ENCODE measurements around the gene BRAT1.

The BRAT1 gene

DNA sequence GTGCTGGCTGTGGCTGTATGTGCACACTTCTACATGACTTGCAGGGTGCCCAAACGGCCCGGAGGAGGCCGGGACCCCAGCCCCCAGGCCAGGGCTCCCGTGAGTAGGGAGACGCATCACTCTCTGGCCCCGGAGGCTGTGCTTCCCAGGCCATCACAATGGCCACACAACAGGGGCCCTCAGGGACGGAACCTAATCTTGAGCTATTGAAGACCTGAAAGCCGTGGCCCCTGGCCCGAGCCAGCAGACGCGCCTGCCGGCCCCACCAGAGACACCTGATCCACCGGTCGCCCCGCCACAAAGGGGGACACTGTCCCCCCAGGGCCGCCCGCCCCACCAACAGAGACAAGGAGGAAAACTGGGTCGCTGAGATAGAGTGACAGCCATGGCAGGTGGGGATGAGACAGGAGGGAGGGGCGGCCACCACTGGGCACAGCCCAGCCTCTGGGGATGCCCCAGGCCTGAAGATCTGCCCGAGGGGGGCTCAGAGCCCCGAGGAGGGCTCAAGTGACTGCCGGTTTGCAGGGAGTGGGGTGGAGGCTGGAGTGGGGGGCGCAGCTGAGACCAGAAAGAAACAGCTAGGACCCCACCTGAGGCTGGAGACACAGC is 45.9 kb downstream of the BRAT1 start:
- peak in 1 of 2 experiments; percentile 46 for DNase-seq

DNA sequence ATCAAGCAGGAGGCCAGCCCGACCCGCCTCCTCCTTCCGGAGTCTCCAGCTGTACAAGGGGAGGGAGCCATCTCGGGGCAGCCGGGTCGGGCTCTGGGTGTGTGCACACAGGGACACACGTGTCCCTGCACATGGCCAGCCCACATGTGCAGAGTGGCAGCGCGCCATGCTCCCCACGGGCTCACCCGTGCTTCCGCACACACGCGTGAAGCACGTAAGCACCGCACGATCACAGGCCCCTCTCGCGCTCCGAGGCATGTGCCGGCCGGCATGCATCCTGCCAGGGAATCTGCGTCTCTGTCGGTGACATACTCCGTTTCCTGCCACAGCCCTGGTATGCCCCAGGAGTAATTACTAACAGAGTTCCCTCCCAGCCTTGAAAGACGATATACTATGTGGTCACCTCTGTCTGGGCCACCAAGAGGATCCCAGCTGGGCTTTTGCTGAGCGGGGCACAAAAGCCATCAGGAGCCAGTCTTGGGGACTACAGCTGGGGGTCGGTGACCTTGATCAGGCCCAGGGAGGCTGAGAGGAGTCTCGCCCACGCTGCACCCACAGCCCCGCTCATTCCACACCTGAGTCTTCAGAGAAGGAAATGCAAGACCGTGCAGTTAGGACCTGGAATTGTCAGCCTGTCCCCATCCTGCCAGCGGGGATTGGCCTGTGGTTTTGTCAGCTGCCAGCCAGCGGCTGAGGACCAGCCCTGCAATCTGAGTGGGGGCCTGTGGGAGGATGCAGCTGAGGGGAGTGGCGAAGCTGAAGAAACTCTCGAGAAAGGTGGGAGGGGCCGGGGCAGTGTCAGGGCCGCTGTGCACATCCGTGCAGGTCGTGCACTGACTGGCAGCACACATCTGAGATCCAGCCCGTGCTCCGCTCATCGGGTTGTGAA is 46.8 kb downstream of the BRAT1 start:
- peak; percentile 92 to 93 for DNase-seq

DNA sequence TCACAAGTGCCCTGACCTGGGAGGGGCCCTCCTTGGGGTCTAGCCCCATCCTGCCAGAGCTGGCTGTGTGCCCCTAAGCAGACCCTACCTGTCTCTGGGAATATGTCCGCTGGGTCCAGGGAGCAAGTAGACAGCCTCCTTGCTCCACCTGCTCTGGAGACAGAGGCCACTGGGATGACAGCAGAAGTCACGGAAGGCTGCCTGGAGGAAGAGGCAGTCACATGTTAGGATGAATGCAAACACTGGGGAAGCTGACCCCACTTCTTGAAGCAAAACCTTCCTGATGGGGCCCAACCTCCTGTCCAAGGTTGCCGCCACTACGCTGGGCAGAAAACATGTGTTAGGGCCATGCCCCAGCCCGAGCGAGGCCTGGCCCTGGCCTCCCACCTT is 47.4 kb downstream of the BRAT1 start:
- no peak for DNase-seq

DNA sequence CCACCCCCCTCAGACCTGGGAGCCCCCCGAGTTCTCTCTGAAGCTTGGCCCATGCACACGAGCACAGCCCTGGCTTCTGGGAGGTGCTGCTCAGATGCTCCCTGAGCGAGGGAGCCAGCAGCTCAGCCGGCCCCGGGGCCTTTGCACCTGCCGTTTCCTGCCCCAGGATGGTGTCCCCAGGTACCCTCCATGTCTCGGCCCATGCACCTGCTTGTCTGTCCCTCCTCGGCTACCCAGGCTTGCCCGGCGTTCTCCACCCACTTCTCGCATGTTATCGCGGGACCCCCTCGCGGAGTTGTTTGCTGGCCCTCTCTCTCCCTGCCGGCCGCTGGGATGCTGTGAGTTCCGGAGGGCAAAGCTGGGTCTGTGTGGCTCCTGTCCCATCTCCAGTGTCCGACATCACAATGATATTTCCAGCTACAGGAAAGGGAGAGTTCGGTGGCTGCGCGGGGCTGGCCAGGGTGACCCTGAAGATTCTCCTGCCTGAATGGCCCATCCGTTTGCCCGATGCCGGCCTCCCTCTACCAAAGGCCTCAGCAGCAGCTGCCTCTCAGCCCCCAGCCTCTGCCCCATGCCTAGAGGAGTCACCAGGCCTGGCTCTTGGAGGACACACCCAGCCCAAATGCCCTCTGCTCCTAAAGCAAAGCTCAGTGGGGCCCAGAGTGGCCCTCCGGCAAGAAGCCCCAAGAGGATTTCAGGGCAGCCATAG is 48.0 kb downstream of the BRAT1 start:
- DNase-seq, result no peak

DNA sequence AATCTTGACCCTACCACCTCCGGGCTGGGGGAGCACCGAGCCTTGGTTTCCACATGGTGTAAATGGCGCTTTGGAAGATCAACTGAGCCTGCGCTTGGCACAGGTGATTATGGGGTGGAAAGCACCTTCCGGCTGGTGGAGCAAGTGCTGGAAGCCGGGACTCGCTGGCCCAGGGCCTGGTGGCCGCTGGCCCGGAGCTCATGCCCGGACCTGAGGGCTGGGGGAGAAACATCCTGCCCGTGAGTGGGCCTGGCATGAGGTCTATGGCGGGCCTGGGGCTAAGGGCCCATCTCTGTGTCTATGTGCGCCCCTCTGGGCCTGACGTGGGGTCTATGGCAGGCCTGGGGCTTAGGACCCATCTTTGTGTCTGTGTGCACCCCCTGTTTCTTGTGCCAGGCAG is 49.9 kb downstream of the BRAT1 start:
- no peak for DNase-seq

DNA sequence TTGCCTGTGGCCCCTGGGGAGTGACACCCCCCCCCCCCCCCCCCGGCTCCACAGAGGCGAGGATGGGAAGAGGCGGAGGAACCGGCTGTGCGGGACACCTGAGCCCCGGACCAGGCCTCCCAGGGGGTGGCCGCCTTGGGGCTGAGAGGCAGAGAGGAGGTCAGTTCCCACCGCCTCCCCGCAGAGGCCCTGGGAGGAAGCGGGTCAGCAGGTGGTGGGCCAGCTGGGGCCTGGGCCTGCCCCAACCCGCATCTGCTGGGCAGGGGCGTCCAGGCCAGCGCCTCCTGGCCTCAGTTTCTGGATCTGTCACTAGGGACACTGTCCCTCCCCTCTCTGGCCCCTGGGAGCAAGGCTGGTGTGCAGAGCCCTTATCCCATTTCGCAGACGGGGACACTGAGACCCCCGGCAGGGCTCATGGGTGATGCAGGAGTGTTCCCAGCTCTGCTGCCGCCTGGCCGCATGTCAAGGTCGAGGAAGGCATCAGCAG is 50.4 kb downstream of the BRAT1 start:
- no peak for DNase-seq

DNA sequence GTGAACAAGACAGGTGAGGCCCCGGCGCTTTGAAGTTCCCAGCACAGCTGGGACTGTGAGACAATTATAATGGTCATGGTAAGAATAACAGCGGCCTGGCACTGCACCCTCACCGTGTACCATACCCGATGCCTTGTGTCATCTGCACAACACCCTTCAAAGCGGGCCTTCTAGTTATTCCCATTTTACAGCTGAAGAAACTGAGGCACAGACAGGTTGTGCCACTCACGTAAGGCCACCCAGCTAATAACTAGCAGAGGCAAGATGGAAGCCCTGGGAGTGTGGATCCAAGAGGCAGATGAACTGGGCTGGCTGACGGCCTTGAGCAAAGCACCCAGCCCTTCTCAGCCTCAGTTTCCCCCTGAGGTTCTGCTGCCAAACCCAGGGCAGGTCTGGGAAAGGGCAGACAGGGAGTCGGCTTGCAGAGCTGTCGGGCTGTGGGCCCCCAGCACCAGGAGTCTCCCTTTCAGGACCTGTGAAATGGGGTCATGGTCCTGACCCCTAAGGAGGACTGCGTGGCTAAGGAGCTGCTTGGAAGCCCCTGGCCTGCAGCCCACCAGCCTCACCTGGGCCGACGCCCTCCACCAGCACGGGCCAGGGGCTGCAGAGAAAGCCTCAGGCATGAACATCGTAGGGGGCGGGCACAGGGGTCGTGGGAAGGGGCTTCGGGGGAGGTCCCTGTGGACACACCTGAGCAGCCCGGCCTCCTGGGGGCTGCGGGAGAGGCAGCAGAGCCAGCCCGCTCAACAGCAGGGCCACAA is 51.0 kb downstream of the BRAT1 start:
- no peak for DNase-seq

DNA sequence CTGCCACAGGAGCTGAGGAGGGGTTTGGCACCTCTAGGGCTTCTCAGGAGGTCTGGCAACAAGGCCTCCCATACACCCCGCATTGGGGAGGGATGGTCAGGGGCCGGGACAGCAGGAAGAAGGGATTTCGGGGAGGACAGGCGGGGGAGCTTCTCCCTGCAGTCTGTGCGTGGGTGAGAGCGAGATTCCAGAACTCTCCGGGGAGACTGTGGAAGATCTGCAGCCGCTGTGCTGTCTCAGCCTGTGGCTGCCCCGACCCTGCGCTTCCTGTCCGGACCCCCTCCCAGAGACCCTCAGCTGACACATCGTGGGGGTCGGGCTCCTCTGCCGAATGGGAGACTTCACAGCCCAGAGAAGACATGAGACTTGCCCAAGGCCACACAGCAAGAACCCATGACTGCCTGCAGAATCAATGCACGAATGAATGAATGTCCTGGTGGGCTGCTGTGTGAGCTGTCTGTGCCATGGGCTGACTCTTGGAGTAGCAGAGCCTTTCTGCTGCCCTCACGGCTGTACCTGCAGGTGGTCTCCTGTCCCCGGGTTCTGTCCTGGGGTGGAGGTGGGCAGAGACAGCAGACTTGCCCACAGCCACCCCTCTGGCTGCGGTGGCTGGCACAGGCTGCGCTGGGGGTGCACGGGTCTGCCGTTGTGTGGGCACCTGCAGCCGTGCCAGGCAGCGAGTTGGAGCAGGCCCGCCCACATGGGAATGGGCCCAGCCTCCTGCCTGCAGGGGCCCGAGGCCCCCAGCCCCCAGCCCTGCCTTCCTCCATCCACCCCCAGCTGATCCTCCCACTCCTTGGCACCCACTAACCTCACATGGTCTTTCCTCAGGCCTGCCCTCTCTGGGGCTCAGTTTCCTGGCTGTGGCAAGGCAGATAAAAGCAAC is 52.0 kb downstream of the BRAT1 start:
- DNase-seq, result no peak

DNA sequence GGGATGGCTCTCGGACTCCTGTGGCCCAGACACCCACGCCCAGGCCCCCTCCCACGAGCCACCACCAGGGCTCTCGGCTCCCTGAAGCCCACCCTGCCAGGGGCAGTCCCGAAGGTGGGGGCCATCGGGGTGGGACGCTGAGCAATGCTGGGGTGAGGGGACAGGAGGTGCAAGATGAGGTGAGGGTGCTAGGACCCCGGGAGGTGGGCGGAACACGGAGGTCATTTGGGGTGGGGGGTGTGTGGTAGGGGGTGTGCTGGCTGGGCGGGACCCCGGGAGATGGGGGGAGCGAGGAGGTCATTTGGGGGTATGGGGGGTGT is 52.7 kb downstream of the BRAT1 start:
- DNase-seq, result no peak

DNA sequence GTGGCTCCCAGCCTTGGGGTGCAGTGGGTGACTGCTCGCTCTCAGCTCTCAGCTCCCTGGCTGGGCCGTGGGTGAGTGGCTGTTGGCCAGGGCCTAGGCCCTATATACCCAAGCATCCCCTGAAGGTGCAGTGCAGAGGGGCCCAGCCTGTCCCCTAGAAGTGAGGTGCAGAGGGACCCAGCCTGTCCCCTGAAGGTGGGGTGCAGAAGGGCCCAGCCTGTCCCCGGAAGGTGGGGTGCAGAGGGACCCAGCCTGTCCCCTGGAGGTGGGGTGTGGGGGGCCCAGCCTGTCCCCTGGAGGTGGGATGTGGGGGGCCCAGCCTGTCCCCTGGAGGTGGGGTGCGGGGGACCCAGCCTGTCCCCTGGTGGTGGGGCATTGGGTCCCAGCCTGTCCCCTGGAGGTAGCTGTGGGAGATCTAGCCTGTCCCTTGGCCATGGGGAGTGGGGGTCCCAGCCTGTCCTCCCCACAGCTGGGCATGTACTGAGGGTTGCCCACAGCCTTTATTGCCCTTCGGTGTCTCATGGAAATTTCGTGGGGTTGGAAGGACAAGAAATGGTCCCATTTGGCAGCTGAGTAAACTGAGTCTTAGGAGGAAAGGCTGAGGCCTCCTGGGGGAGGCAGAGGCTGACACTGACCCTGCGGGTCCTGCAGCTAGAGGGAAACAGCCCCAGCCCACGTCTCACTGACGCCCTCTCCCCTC is 53.2 kb downstream of the BRAT1 start:
- no peak for DNase-seq

DNA sequence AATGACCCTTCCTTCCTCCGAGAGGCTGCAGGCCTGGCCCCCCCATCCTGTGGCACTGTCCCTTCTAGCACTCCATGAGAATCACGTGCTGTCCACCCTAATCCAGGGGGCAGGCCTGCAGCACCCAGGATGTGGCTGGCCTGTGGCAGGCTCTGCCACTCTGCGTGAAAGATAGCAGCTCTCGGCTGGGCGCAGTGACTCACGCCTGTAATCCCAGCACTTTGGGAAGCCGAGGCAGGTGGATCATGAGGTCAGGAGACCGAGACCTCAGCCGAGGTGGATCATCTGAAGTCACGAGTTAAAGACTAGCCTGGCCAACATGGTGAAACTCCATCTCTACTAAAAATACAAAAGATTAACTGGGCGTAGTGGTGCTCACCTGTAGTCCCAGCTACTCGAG is 54.6 kb downstream of the BRAT1 start:
- no peak for DNase-seq

DNA sequence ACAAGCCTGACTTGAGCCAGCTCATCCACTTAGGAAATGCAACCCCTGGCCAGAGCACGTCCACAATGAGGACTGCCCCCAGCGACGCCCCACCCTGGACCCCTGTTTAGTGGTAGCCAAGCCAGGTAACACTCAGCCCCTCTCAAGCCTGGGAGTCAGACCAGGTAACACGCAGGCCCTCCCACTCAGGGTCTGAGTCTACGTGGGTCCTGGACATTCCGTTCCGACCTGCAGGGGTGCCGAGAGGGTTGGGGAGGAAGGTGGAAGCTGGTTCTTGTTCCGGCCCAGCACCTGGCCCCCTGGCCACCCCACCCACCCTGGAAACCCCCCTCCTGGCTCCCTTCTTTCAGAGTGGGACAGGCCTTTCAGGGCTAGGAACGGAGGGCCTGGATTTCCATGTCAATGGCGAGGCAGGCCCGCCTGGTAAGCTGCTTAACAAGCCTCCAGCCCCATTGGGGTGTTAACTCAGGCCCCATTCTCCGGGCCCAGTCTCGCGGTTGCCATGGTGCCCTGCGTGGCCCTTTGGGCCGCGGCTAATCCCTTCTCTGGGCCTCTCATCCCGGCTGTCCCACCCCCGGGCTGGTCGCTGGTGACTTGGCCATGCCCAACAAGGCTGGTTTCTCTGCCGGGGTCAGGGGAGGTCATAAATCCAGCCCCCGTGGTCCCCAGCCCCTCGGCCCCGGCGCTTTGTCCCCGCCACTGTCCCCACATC is 55.4 kb downstream of the BRAT1 start:
- DNase-seq, result no peak

DNA sequence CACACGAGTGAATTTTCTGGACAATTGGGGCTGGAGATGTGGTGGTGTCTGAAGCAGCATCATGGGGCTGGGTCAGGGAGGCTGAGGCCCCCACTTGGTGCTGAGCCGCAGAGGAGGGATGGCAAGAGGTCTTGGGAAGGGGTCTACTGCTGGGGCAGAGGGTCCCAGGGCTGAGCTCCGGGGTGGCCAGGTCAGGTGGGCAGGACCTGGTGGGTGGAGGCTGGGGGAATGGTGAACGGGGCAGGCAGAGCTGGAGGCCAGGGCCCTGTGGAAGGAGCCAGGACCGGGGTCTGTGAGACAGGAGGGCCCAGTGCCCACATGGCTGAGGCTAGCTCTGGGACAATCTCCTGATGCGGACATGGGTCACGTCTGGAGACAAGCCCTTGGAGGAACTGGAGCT is 56.1 kb downstream of the BRAT1 start:
- DNase-seq, result no peak

DNA sequence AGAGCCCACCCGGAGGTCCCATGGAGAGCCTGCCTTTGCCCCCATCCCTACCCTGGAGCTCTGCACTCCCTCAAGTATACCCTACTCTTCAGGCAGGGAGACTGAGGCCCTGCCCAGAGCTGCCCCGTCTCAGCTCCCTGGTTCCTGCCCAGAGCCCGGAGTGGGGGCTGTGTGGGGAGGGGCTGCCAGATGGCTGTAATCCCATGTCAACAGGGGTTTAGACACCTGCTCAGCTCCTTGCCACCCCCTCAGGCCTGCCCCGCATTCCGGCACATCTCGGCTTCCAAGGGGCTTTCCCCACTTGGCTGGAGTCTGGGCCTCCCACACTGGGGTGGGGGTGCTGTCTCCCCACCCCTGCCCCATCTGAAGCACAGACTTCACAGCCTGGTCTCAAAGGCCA is 56.6 kb downstream of the BRAT1 start:
- no peak for DNase-seq

DNA sequence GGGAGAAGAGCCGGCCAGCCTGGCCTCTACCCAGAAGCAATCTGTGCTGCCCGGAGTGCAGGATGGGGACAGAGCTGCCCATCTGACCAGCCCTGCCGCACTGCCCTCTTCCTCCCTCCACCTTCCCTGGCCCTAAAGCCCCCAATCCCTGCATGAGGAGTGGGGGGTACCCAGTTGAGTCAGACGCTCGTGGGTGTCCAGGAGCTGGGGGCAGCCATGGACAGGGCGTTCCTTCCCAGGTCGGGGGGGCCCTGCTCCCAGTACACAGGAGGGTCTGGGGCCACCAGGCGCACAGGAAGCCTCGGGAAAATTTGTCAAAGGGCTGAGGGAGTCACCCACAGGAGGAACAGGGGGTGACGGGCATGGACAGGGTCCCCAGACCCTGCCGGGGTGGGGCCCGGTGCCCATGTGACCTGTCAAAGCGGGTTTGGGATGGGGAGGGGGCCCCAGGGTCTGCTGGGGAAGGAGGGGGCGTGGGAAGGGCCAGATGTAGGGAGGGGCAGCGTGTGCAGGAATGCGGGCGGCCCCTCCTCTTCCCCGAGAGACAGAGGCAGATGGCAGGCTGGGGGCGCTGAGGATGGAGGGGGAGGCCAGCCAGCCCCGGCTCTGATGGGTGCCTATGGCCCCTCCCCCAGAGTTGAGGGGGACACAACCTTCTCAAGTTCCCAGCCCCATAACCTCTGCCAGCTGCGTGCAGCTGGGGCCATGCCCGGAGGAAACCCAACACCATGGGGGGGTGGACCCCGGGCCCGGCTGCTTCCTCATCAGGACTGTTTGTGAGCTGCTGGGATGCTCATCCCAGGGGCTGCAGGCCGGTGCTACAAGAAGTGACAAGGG is 57.6 kb downstream of the BRAT1 start:
- no peak for DNase-seq

DNA sequence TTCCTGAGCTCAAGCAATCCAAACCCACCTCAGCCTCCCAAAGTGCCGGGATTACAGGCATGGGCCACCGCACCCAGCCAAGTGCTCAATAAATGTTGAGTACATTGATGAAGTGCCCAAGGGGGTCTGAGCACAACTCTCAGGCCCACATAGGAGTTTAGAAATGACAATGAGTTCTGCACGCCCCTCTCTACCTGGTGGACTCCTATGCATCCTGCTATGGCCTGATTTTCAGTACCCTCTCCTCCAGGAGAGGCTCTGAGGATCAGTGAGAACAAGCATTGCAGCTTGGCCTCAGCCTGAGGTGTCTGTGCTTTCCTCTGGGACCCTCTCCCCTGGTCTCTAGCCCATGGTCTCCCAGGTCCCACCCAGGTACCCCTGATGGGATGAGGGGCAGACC is 58.3 kb downstream of the BRAT1 start:
- DNase-seq, result no peak

DNA sequence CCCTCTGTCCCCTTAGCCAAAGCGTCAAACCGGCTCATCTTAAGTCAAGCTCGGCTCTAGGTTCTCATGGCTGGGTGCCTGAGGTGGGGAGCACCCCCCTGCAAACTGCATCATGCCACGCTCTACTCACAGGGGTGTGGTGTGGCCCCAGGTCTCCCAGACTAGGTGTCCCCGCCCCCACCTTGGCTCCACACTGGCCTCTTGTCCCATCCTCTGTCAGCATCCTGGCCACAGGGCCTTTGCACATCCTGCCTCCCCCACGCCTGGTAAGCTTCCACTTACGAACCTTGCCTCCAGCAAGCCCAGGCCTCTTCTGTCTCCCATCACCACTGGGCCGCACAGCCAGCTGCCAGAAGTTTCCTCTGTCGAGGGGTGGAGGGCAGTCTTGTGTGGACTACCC is 58.9 kb downstream of the BRAT1 start:
- no peak for DNase-seq

DNA sequence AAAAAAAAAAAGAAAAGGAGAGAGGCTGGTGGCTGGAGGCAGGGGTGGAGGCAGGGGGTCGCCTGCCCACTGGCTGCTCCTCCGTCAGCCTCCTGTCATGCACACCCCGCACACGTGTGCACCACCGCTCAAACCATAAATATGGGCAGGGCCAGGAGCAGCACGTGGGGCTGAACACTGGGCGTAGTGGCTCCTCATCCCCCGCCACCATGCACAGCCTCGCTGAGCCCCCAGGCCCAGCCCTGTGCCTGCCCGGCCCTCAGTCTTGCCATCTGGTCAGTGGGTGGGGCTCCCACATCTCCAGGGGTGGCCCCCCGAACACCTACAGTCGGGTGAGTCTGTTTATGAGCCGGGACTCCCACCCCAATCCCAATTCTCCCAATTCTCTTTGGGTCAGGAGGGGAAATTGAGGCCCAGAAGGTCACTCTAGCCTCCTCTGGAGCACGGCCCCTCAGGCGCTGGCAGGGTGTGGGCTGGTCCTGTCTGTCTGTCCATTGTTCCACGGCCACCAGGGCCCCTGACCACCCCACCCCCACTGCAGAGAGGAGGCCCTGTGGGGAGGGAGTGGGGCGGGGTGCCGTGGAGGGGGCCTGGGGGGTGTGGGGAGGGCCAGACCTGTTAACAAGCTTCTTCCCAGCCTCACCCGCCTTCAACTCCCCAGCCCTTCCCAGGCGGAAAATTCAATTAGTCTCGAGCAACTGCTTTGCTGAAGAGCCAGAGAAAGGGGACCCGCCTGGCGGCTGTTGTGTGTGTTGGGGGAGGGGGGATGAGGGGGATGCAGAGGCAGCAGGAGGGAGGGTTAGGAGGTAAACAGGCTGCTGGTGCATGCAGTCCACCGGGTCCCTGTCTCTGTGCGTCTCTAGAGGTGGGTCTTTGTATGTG is 59.7 kb downstream of the BRAT1 start:
- DNase-seq, result no peak

All from SHP77 (cell line).